22Rv1 (cell line): ENCODE measurements around the gene BBX.

Experiments used
- H3K27ac ChIP-seq: fragments of 450-650 bp; 2 replicates; pipeline ENCODE4 v1.5.1; 2017
- ZFX ChIP-seq: fragments of 450-650 bp; IDR thresholded peaks from 2 replicates; pipeline ENCODE4 v1.6.1; 2017; ENCODE audit warnings: antibody characterized with exemption, borderline replicate concordance
- TF ChIP-seq, protein P1 (sequence below): fragments of 450-650 bp; IDR thresholded peaks from 2 replicates; pipeline ENCODE4 v1.5.1; 2017; ENCODE audit warnings: mild to moderate bottlenecking

BBX gene

GRCh38 chr3:107619549-107619948 lies 96.8 kb downstream of the BBX start:
- H3K27ac ChIP-seq: no peak overlapping the region

DNA sequence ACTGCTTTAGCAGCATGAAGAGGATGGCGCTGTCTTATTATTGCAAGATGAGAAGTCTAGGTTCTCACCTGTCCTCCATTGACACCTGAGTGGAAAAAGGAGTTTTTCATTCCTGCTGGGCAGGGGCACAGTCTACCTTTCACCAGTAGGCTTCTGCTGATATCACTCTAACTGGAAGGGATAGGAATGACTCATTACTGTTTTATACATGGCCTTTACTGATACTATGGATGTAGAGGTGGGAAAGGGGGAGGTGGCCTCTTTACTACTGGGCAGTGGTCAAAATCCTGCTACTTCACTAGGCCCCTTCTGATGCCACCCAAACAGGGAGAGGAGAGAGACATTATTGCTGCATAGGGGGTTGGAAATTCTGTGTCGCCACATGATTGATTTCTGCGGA lies 97.8 kb downstream of the BBX start:
- H3K27ac ChIP-seq: no peak overlapping the region
- TF ChIP-seq, protein P1, sequence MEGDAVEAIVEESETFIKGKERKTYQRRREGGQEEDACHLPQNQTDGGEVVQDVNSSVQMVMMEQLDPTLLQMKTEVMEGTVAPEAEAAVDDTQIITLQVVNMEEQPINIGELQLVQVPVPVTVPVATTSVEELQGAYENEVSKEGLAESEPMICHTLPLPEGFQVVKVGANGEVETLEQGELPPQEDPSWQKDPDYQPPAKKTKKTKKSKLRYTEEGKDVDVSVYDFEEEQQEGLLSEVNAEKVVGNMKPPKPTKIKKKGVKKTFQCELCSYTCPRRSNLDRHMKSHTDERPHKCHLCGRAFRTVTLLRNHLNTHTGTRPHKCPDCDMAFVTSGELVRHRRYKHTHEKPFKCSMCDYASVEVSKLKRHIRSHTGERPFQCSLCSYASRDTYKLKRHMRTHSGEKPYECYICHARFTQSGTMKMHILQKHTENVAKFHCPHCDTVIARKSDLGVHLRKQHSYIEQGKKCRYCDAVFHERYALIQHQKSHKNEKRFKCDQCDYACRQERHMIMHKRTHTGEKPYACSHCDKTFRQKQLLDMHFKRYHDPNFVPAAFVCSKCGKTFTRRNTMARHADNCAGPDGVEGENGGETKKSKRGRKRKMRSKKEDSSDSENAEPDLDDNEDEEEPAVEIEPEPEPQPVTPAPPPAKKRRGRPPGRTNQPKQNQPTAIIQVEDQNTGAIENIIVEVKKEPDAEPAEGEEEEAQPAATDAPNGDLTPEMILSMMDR: no peak
- TF ChIP-seq ZFX: no peak

More at GRCh38 chr3:107619549-107619948, 96.8 kb downstream of the BBX start:
- TF ChIP-seq ZFX: no peak
- TF ChIP-seq, protein P1: no peak

DNA sequence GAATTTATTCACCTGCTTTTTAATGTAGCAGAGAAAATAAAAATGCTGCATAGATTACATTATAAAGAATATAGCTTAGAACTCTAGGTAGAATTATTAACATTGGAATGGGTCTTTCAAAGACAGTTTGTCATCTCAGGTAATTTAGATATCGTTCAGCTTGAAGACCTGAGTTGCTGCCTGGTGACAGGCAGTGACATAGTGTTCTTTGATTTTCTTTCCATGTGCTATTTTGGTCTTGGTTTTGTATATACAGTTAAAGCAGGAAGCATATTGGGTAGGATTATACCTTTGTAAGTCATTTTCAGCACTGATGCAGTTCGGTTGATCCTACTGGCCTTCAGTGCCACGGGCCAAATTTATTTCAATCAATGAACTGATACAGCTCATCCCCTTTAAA lies 98.7 kb downstream of the BBX start:
- H3K27ac ChIP-seq: no peak overlapping the region

DNA sequence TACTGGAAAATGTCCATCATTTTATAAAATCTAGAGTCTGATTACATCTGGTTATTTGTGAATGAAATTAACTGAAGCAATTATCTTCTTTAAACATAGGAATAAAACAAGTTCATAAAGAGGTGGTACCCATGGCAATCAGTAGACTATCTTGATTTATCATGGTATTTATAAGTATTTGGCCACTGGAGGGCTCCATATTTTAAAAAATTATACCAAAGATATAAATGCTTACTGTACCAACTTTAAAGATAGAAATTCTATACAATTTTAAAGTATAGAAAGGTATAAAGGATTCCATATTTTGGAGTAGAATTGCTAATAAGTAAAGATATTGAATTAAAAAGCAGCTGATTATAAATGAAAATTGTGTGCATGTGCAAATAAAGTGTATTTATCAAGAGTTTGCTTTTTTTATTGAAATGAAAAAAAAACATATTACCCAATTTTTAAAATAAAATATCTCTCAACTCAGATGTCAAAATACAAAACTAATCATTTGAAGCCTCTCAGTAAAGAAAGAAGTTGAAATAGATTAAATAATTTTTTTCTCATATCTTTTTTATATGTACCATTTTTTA lies 105.3 kb downstream of the BBX start:
- no peak overlapping the region for H3K27ac ChIP-seq
- TF ChIP-seq ZFX: no peak
- TF ChIP-seq, protein P1: peak; percentile 34

More for the DNA sequence above, 98.7 kb downstream of the BBX start:
- TF ChIP-seq, protein P1: no peak
- TF ChIP-seq ZFX: no peak

DNA sequence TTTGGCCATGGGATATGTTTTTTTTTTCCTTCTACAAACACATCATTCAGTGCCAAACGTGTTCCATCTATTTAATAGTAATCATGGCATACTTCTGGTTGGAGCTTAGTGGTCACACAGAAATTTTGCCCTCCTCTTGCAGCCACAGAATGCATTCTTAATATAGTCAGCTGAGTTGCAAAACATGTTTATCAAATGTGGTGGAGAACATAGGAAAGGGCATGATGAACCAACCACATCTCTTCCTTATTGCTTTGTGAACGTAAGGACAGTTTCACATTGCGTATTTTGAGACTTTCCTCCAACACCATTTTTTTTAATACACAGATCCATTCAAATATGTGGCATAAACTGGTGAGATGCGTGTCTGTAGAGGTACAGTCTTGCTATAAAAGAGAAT lies 106.8 kb downstream of the BBX start:
- no peak for TF ChIP-seq ZFX
- TF ChIP-seq, protein P1: no peak
- no peak overlapping the region for H3K27ac ChIP-seq

DNA sequence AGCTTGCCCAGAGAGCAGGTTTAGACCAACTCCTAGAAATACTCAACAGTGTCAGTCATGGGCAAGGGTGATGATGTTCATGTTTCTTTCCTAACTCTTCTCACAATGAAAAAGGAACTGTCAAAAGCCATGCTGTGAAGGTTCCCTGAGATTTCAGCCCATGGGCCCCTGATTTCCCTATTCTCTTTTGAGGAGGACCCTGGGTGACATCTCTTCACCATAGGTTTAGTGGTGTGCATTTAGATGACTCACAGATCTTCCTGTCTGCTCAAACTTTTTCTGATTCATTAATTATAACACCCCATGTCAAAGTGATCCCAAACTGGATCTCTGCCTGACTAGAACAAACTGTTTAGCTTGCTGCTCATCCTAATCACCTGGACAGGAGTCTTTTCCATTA lies 108.0 kb downstream of the BBX start:
- no peak overlapping the region for H3K27ac ChIP-seq
- TF ChIP-seq, protein P1: no peak
- TF ChIP-seq ZFX: no peak

DNA sequence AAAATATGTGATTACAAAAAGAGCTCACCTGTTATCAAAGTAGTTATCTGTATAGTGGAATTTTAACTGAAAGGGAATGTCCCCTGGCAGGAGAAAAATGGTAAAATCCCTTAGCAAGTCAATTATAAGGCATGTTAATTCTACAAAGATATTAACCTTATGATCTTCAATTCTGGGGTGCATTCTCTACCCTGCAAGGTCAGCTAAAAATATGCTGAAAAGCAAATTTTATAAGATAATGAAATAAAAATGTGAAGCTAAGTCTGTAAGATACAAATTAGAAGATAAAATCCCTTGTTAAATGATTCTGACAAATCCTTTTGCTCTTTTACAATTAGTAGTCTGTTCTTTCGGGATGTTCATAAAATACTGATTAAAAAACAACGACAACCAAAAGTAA lies 109.8 kb downstream of the BBX start:
- TF ChIP-seq, protein P1: no peak
- no peak for TF ChIP-seq ZFX
- H3K27ac ChIP-seq: no peak overlapping the region
